Kidney (tissue), 14 donors: ENCODE measurements around the gene NRXN3. TPM values are rescaled to one million over a fixed set of nuclear protein-coding genes. Genes with fewer than 3 reads are reported as not detected.

Source experiments
- DNase-seq, 5 donors: peaks; one replicate each; pipeline ENCODE4 v3.0.0-alpha.2; 2013 to 2020
- FAIRE-seq: peaks from 2 replicates; lab custom pipeline; 2012; peaks lifted over from hg19 to GRCh38; lab: Jason Lieb, UNC
- H3K27ac ChIP-seq, 2 donors: one replicate each; pipeline ENCODE4 v1.7.0; 2013; ENCODE audit warnings: low read depth in 2 of 2, low read length in 2 of 2, inconsistent platforms in 1 of 2
- H3K27me3 ChIP-seq: one replicate; pipeline ENCODE4 v1.7.1; 2013; ENCODE audit warnings: low read length, inconsistent platforms; ENCODE audit not compliant: control insufficient read depth, insufficient read depth
- H3K36me3 ChIP-seq, 3 donors: one replicate each; pipeline versions ENCODE4 v1.7.0 to v1.7.1; 2013; ENCODE audit warnings: low read length in 3 of 3, control low read depth in 1 of 3, inconsistent platforms in 1 of 3; ENCODE audit not compliant: insufficient read depth in 3 of 3, control insufficient read depth in 2 of 3
- H3K4me1 ChIP-seq, 3 donors: one replicate each; pipeline versions ENCODE4 v1.7.0 to v1.7.1; 2013; ENCODE audit warnings: low read length in 3 of 3, inconsistent platforms in 1 of 3, low read depth in 1 of 3; ENCODE audit not compliant: control insufficient read depth in 2 of 3, insufficient read depth in 2 of 3
- H3K4me3 ChIP-seq, 3 donors: one replicate each; pipeline versions ENCODE4 v1.7.0 to v1.8.1; 2013; ENCODE audit warnings: low read length in 3 of 3, control low read depth in 1 of 3, inconsistent platforms in 1 of 3
- H3K9ac ChIP-seq, 3 donors: one replicate each; pipeline versions ENCODE4 v1.7.0 to v1.7.1; 2013; ENCODE audit warnings: low read length in 3 of 3, control low read depth in 1 of 3, inconsistent platforms in 1 of 3
- H3K9me3 ChIP-seq, 3 donors: one replicate each; pipeline versions ENCODE4 v1.7.0 to v1.7.1; 2013; ENCODE audit warnings: low read length in 3 of 3, control low read depth in 1 of 3, inconsistent platforms in 1 of 3; ENCODE audit not compliant: control insufficient read depth in 2 of 3, insufficient read depth in 1 of 3
- CTCF ChIP-seq: IDR thresholded peaks from 3 replicates; pipeline ENCODE4 v1.5.1; 2012; ENCODE audit warnings: mild to moderate bottlenecking, moderate library complexity, borderline replicate concordance; ENCODE audit not compliant: insufficient read depth; ENCODE audit errors: extremely low read depth
- intact Hi-C: fragments of 100-400 bp; cut with DNase I; formaldehyde crosslinking; loops from one replicate; pipeline ENCODE4 v1.11.1; 2022
- polyA plus RNA-seq: library from polyadenylated mRNA; stranded (reverse); fragments of 350-450 nt; fragmentation: Illumina TruSeq; extraction: RNeasy Lipid Tissue Mini Kit (QIAGEN cat#74804); gene quantifications from one replicate; pipeline ENCODE4 v1.2.3, GENCODE V29; 2014; ENCODE audit warnings: low read depth, low replicate concordance; ENCODE audit not compliant: insufficient read depth
- total RNA-seq: library from RNA; stranded (reverse); fragmentation: NEBNext Ultra II Directional; extraction: Animal tissue kit (Norgen Biotek cat#: 25700); gene quantifications from one replicate; pipeline ENCODE4 v1.2.1, GENCODE V29; 2021
- donor health status: control.
- donor health status: control.
- donor health status: control.
- donor health status: control.
- donor health status: control.
- donor health status: DM: yes; HTN: yes; CAD: no.
- donor health status: Normal renal cell carcinoma (clear cell type).

Gene NRXN3
- total and polyA plus RNA-seq, 2 donors from 2014 or later = 1.5 to 2.4 TPM

GRCh38 chr14:79516009-79516408 is 1345.8 kb downstream of the NRXN3 start:
- H3K4me1 ChIP-seq = no peaks in the 10 kb centered on the region
- H3K9me3 ChIP-seq = no peaks in the 10 kb centered on the region
- no peak overlapping the region for H3K4me3 ChIP-seq
- H3K36me3 ChIP-seq = no peaks in the 10 kb centered on the region
- H3K27me3 ChIP-seq = no peaks in the 10 kb centered on the region
- H3K9ac ChIP-seq = no peak overlapping the region
- no peak overlapping the region for H3K27ac ChIP-seq
- FAIRE-seq (no peak), DNase-seq (no peak)
- intact Hi-C loops = no loop called here
- no peak for TF ChIP-seq CTCF

GRCh38 chr14:79525416-79525815 is 1355.2 kb downstream of the NRXN3 start:
- Histone ChIP-seq H3K4me1 (no peaks in the 10 kb centered on the region), H3K36me3 (no peaks in the 10 kb centered on the region), H3K4me3 (no peak overlapping the region), H3K27ac (no peak overlapping the region), H3K9ac (no peak overlapping the region), H3K9me3 (no peaks in the 10 kb centered on the region), H3K27me3 (no peaks in the 10 kb centered on the region)
- no peak for TF ChIP-seq CTCF
- FAIRE-seq = no peak
- intact Hi-C loops = no loop called here
- no peak for DNase-seq

- DNase-seq (peak in 3 of 5 donors; percentile 11 to 34 (median 27)), FAIRE-seq (no peak)
- Histone ChIP-seq H3K36me3 (no peaks in the 10 kb centered on the region), H3K9me3 (no peaks in the 10 kb centered on the region), H3K4me3 (no peak overlapping the region), H3K27me3 (no peaks in the 10 kb centered on the region), H3K4me1 (no peaks in the 10 kb centered on the region), H3K9ac (no peak overlapping the region), H3K27ac (no peak overlapping the region)
- no peak for TF ChIP-seq CTCF
- intact Hi-C loops = no loop called here
Observed at GRCh38 chr14:79528828-79529416, 1358.7 kb downstream of the NRXN3 start.

- no peak for TF ChIP-seq CTCF
- DNase-seq = no peak
- no peaks in the 10 kb centered on the region for H3K36me3 ChIP-seq
- intact Hi-C loops = no loop called here
- H3K4me3 ChIP-seq = no peak overlapping the region
- FAIRE-seq = no peak
- H3K9ac ChIP-seq = no peak overlapping the region
- no peak overlapping the region for H3K27ac ChIP-seq
- no peaks in the 10 kb centered on the region for H3K9me3 ChIP-seq
- H3K27me3 ChIP-seq = no peaks in the 10 kb centered on the region
- no peaks in the 10 kb centered on the region for H3K4me1 ChIP-seq
Observed at GRCh38 chr14:79530555-79530954, 1360.4 kb downstream of the NRXN3 start.
